CD14-positive monocyte (primary cell): ENCODE data around the gene PDZRN3. TPM values are rescaled to one million over a fixed set of nuclear protein-coding genes. Genes with fewer than 3 reads are reported as not detected.

Source experiments
- DNase-seq, 3 donors: peaks; one replicate each; pipeline ENCODE4 v3.0.0-alpha.2; 2011 to 2022
- H2AFZ ChIP-seq: 2 replicates; pipeline ENCODE4 v1.6.0; 2012; ENCODE audit warnings: mild to moderate bottlenecking, low read depth, low read length, inconsistent platforms; ENCODE audit not compliant: insufficient read depth, poor library complexity, severe bottlenecking
- H3K27ac ChIP-seq, 2 donors: 1 replicate in 1 of 2; 2 replicates in 1 of 2; pipeline ENCODE4 v1.5.1; 2012 to 2013; ENCODE audit warnings: low read length in 2 of 2, control low read depth in 1 of 2, inconsistent platforms in 1 of 2, low read depth in 1 of 2, mild to moderate bottlenecking in 1 of 2
- H3K27me3 ChIP-seq, 2 donors: one replicate each; pipeline versions ENCODE4 v1.6.0 to v1.6.1; 2011 to 2013; ENCODE audit warnings: low read length in 2 of 2; ENCODE audit not compliant: control insufficient read depth in 2 of 2, insufficient read depth in 2 of 2
- H3K36me3 ChIP-seq, 2 donors: replicated peaks in 1 of 2; 1 replicate in 1 of 2; 2 replicates in 1 of 2; pipeline versions ENCODE4 v1.5.1 to v1.6.1; 2012 to 2013; ENCODE audit warnings: low read length in 2 of 2, control low read depth in 1 of 2, inconsistent platforms in 1 of 2, mild to moderate bottlenecking in 1 of 2; ENCODE audit not compliant: insufficient read depth in 2 of 2, control insufficient read depth in 1 of 2
- H3K4me1 ChIP-seq, 2 donors: 1 replicate in 1 of 2; 2 replicates in 1 of 2; pipeline versions ENCODE4 v1.5.1 to v1.6.1; 2012 to 2013; ENCODE audit warnings: low read length in 2 of 2, control low read depth in 1 of 2, inconsistent platforms in 1 of 2, mild to moderate bottlenecking in 1 of 2, moderate library complexity in 1 of 2; ENCODE audit not compliant: insufficient read depth in 2 of 2, control insufficient read depth in 1 of 2
- H3K4me2 ChIP-seq: replicated peaks from 2 replicates; pipeline ENCODE3; 2012; ENCODE audit warnings: low read length, moderate library complexity, mild to moderate bottlenecking; ENCODE audit not compliant: poor library complexity, severe bottlenecking; ENCODE audit errors: extremely low read depth
- H3K4me3 ChIP-seq, 3 experiments: fragments of 200-600 bp in 1 of 3; sonication (generic) in 1 of 3; replicated peaks in 1 of 3; 1 replicate in 2 of 3; 2 replicates in 1 of 3; pipeline ENCODE4 v1.5.1; 2011 to 2013; ENCODE audit warnings: low read length in 3 of 3, mild to moderate bottlenecking in 3 of 3, control low read depth in 2 of 3, low read depth in 2 of 3, inconsistent platforms in 1 of 3, moderate library complexity in 1 of 3
- H3K79me2 ChIP-seq: 2 replicates; pipeline ENCODE4 v1.6.0; 2012; ENCODE audit warnings: mild to moderate bottlenecking, control low read depth, inconsistent platforms, low read length, moderate library complexity; ENCODE audit not compliant: insufficient read depth
- H3K9ac ChIP-seq: 2 replicates; pipeline ENCODE4 v1.6.0; 2017; ENCODE audit warnings: low read length, mild to moderate bottlenecking; ENCODE audit not compliant: insufficient read depth, poor library complexity, severe bottlenecking
- H3K9me3 ChIP-seq, 2 donors: replicated peaks in 1 of 2; 1 replicate in 1 of 2; 2 replicates in 1 of 2; pipeline versions ENCODE4 v1.5.1 to v1.6.1; 2012 to 2013; ENCODE audit warnings: low read length in 2 of 2, control low read depth in 1 of 2; ENCODE audit not compliant: control insufficient read depth in 1 of 2, insufficient read depth in 1 of 2
- H4K20me1 ChIP-seq: 2 replicates; pipeline ENCODE4 v1.6.0; 2012; ENCODE audit warnings: mild to moderate bottlenecking, low read length, control low read depth, moderate library complexity; ENCODE audit not compliant: insufficient read depth
- H3K27ac Mint-ChIP-seq, 7 donors: one replicate each; pipeline ENCODE4 v1.8.0; 2020; ENCODE audit warnings: mild to moderate bottlenecking in 7 of 7, mixed read lengths in 7 of 7, moderate library complexity in 6 of 7, inconsistent platforms in 2 of 7
- H3K27me3 Mint-ChIP-seq, 3 donors: one replicate each; pipeline ENCODE4 v1.8.0; 2021 to 2022; ENCODE audit warnings: low read depth in 3 of 3, mild to moderate bottlenecking in 3 of 3, mixed read lengths in 3 of 3, moderate library complexity in 3 of 3, inconsistent platforms in 1 of 3
- H3K36me3 Mint-ChIP-seq, 2 donors: one replicate each; pipeline ENCODE4 v1.8.0; 2020; ENCODE audit warnings: mixed read lengths in 2 of 2, inconsistent platforms in 1 of 2, mild to moderate bottlenecking in 1 of 2
- H3K4me1 Mint-ChIP-seq: one replicate; pipeline ENCODE4 v1.8.0; 2020; ENCODE audit warnings: mild to moderate bottlenecking, mixed read lengths
- H3K4me3 Mint-ChIP-seq, 2 donors: one replicate each; pipeline ENCODE4 v1.8.0; 2020; ENCODE audit warnings: mild to moderate bottlenecking in 2 of 2, mixed read lengths in 2 of 2, moderate library complexity in 1 of 2
- H3K9me3 Mint-ChIP-seq, 7 donors: one replicate each; pipeline ENCODE4 v1.8.0; 2020 to 2022; ENCODE audit warnings: mixed read lengths in 7 of 7, mild to moderate bottlenecking in 6 of 7, moderate library complexity in 6 of 7, inconsistent platforms in 2 of 7
- WGBS: methylation state at CpG from one replicate; pipeline ENCODE4 v1.1.5; 2013; ENCODE audit warnings: missing lambda C conversion rate; ENCODE audit not compliant: insufficient coverage; 5-methylcytosine and 5-hydroxymethylcytosine counted together
- intact Hi-C, 2 donors: fragments of 100-400 bp; cut with micrococcal nuclease; formaldehyde crosslinking; loops; one replicate each; pipeline versions ENCODE4 v1.15.0 to v1.15.1; 2023
- polyA plus RNA-seq, 3 donors: library from polyadenylated mRNA; depleted of rRNA in 1 of 3; unstranded in 2 of 3; stranded (reverse) in 1 of 3; fragments of 300-500 nt in 2 of 3; fragments of >200 nt in 1 of 3; fragmentation: Illumina TruSeq in 2 of 3; gene quantifications; 1 replicate in 2 of 3; 2 replicates in 1 of 3; pipeline ENCODE4 v1.2.3, GENCODE V29; 2012 to 2021
- TF ChIP-seq, protein P1 (sequence below): fragments of 200-600 bp; IDR thresholded peaks from one replicate; pipeline ENCODE4 v1.8.0; 2022; ENCODE audit warnings: antibody characterized with exemption, mild to moderate bottlenecking

Gene PDZRN3
- polyA plus RNA-seq, 3 donors: not detected

DNA sequence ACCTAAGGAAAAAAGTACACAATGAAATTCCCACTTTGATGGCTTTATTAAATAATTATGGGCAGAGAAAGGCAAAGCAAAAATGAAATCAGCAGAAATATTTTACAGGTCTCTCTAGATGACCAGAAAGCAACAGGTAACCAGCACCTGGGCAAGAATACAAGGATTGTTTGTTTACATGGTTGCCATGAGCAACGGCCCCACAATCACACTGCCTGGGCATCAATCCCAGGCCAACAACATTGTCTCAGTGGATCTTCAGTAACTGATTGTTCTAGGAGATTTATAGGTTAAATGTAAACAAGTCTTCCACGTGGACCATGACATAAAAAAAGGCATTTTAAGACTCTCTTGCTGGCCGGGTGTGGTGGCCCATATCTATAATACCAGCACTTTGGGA, 82.6 kb downstream of the PDZRN3 start:
- Histone ChIP-seq H3K36me3 (no peaks in the 10 kb centered on the region), H3K79me2 (no peaks in the 10 kb centered on the region), H4K20me1 (no peaks in the 10 kb centered on the region), H3K27ac (no peak overlapping the region), H3K9ac (no peak overlapping the region), H3K4me1 (no peaks in the 10 kb centered on the region), H3K4me2 (no peak overlapping the region), H3K9me3 (no peaks in the 10 kb centered on the region), H3K27me3 (no peaks in the 10 kb centered on the region), H3K4me3 (no peak overlapping the region), H2AFZ (no peak overlapping the region)
- no peaks in the 10 kb centered on the region for H3K4me1 Mint-ChIP-seq
- H3K36me3 Mint-ChIP-seq: no peaks in the 10 kb centered on the region
- intact Hi-C loops: no loop called here
- no peak overlapping the region for H3K4me3 Mint-ChIP-seq
- H3K27me3 Mint-ChIP-seq: peaks cover 0 to 2% (median 1%) of the 10 kb centered on the region in 3 donors
- WGBS: 88% methylated on average over 1 of the region's 3 CpGs
- DNase-seq: no peak
- no peak overlapping the region for H3K27ac Mint-ChIP-seq
- TF ChIP-seq, protein P1, sequence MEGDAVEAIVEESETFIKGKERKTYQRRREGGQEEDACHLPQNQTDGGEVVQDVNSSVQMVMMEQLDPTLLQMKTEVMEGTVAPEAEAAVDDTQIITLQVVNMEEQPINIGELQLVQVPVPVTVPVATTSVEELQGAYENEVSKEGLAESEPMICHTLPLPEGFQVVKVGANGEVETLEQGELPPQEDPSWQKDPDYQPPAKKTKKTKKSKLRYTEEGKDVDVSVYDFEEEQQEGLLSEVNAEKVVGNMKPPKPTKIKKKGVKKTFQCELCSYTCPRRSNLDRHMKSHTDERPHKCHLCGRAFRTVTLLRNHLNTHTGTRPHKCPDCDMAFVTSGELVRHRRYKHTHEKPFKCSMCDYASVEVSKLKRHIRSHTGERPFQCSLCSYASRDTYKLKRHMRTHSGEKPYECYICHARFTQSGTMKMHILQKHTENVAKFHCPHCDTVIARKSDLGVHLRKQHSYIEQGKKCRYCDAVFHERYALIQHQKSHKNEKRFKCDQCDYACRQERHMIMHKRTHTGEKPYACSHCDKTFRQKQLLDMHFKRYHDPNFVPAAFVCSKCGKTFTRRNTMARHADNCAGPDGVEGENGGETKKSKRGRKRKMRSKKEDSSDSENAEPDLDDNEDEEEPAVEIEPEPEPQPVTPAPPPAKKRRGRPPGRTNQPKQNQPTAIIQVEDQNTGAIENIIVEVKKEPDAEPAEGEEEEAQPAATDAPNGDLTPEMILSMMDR: no peak
- H3K9me3 Mint-ChIP-seq: peaks cover 0 to 7% (median 0%) of the 10 kb centered on the region in 7 donors

- Histone ChIP-seq H3K4me1 (no peaks in the 10 kb centered on the region), H3K4me3 (no peak overlapping the region), H4K20me1 (no peaks in the 10 kb centered on the region), H3K27ac (no peak overlapping the region), H2AFZ (no peak overlapping the region), H3K27me3 (no peaks in the 10 kb centered on the region), H3K4me2 (no peak overlapping the region), H3K9me3 (no peaks in the 10 kb centered on the region), H3K9ac (no peak overlapping the region), H3K36me3 (no peaks in the 10 kb centered on the region), H3K79me2 (no peaks in the 10 kb centered on the region)
- peaks cover 0 to 7% (median 0%) of the 10 kb centered on the region in 7 donors for H3K9me3 Mint-ChIP-seq
- intact Hi-C loops: no loop called here
- peaks cover 0 to 2% (median 1%) of the 10 kb centered on the region in 3 donors for H3K27me3 Mint-ChIP-seq
- no peaks in the 10 kb centered on the region for H3K4me1 Mint-ChIP-seq
- H3K4me3 Mint-ChIP-seq: no peak overlapping the region
- no peak overlapping the region for H3K27ac Mint-ChIP-seq
- H3K36me3 Mint-ChIP-seq: no peaks in the 10 kb centered on the region
- WGBS: no CpG with 5 or more reads among the region's 1 CpG
- DNase-seq: no peak
- TF ChIP-seq, protein P1: no peak
Measured at GRCh38 chr3:73540969-73541740, 83.6 kb downstream of the PDZRN3 start.
